ENCODE measurements around the gene CAMTA2. TPM values are rescaled to one million over a fixed set of nuclear protein-coding genes. Genes with fewer than 3 reads are reported as not detected.

Gene CAMTA2
- total RNA-seq, 2 experiments from 2014 or later: 91.5 to 99.0 TPM

DNA sequence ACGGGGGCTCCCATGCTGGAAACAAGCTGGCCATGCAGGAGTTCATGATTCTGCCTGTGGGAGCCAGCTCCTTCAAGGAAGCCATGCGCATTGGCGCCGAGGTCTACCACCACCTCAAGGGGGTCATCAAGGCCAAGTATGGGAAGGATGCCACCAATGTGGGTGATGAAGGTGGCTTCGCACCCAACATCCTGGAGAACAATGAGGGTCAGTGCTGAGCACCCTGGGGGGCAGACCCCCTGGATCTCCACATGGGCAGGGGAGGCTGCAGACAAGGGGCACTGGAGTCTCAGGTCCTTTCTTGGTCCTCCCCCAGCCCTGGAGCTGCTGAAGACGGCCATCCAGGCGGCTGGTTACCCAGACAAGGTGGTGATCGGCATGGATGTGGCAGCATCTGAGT, 32.4 kb downstream of the CAMTA2 start:
- POLR2A ChIA-PET: interaction anchor here (0.7 to 20.8 kb wide), 3 partner anchors 10 to 15 kb away, joined by 3 to 627 read pairs (median 9); partner anchors contain the start of genes RNF167, SLC25A11 and SPAG7
- no peak for DNase-seq
- CTCF ChIA-PET: interaction anchor here (1.2 to 1.6 kb wide), 3 partner anchors 12 to 46 kb away, joined by 3 to 5 read pairs (median 4); partner anchors contain the start of gene SPAG7
- peaks cover 18% of the 10 kb centered on the region for H3K4me1 Mint-ChIP-seq (ENCODE audit: low read depth)
- no peak for ATAC-seq
- H3K27ac Mint-ChIP-seq: no peak overlapping the region
- no peaks in the 10 kb centered on the region for H3K9me3 Mint-ChIP-seq
- intact Hi-C loops (cut with micrococcal nuclease): no loop called here
- no peak for TF ChIP-seq CTCF (IDR thresholded peaks at IDR 0.05)
- H3K4me3 Mint-ChIP-seq: no peak overlapping the region
- no peaks in the 10 kb centered on the region for H3K27me3 Mint-ChIP-seq
- H3K36me3 Mint-ChIP-seq (ENCODE audit: low read depth): peaks cover 3% of the 10 kb centered on the region

DNA sequence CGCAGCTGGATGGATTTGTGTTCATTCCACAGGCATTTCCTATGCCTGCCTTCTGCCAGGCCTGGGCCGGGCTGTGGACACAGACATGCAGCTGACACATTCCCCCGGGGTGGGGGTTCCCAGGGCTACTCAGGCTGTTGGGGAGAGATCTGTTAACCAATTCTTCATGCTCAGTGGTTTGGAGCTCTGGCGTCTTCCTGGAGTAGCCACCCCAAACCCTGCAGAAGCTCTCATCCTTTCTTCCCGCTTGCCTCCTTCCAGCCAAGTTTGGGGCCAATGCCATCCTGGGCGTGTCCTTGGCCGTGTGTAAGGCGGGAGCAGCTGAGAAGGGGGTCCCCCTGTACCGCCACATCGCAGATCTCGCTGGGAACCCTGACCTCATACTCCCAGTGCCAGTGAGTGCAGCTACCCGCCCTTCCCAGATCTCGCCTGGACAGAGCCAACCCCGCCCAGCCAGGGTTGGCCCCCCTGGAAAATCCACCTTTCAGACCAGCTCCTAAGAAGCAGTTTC, 34.0 kb downstream of the CAMTA2 start:
- DNase-seq (no peak), ATAC-seq (no peak)
- POLR2A ChIA-PET: interaction anchor here (1.8 to 20.8 kb wide), 3 partner anchors 10 to 15 kb away, joined by 8 to 627 read pairs (median 14); partner anchors contain the start of genes RNF167, SLC25A11 and SPAG7
- intact Hi-C loops (cut with micrococcal nuclease): no loop called here
- no peak overlapping the region for H3K27ac Mint-ChIP-seq
- TF ChIP-seq CTCF (IDR thresholded peaks at IDR 0.05): no peak
- H3K36me3 Mint-ChIP-seq (ENCODE audit: low read depth): peaks cover 5% of the 10 kb centered on the region
- H3K4me1 Mint-ChIP-seq (ENCODE audit: low read depth): peaks cover 18% of the 10 kb centered on the region
- H3K27me3 Mint-ChIP-seq: no peaks in the 10 kb centered on the region
- no peak overlapping the region for H3K4me3 Mint-ChIP-seq
- H3K9me3 Mint-ChIP-seq: no peaks in the 10 kb centered on the region
- CTCF ChIA-PET: interaction anchor here (1.0 to 2.5 kb wide), 4 partner anchors 8 to 44 kb away, joined by 3 to 9 read pairs (median 4); partner anchors contain the start of gene SPAG7

GRCh38 chr17:4951486-4951885, 36.0 kb downstream of the CAMTA2 start:
- H3K36me3 Mint-ChIP-seq (ENCODE audit: low read depth): peaks cover 16% of the 10 kb centered on the region
- H3K9me3 Mint-ChIP-seq: no peaks in the 10 kb centered on the region
- ChIA-PET POLR2A (interaction anchor here (1.5 to 20.8 kb wide), 5 partner anchors 9 to 43 kb away, joined by 3 to 627 read pairs (median 11); partner anchors contain the start of genes RNF167, SLC25A11 and SPAG7), CTCF (interaction anchor here (0.7 to 2.5 kb wide), 3 partner anchors 16 to 42 kb away, joined by 3 to 9 read pairs (median 4); partner anchors contain the start of gene SPAG7)
- no peak for TF ChIP-seq CTCF (IDR thresholded peaks at IDR 0.05)
- DNase-seq: no peak
- ATAC-seq: no peak
- intact Hi-C loops (cut with micrococcal nuclease): no loop called here
- H3K27ac Mint-ChIP-seq: peak overlapping the region; percentile 97
- peaks cover 18% of the 10 kb centered on the region for H3K4me1 Mint-ChIP-seq (ENCODE audit: low read depth)
- no peaks in the 10 kb centered on the region for H3K27me3 Mint-ChIP-seq
- peak overlapping the region; percentile 97 for H3K4me3 Mint-ChIP-seq

- TF ChIP-seq CTCF (IDR thresholded peaks at IDR 0.05): no peak
- peaks cover 23% of the 10 kb centered on the region for H3K36me3 Mint-ChIP-seq (ENCODE audit: low read depth)
- no peaks in the 10 kb centered on the region for H3K27me3 Mint-ChIP-seq
- intact Hi-C loops (cut with micrococcal nuclease): no loop called here
- CTCF ChIA-PET: interaction anchor here (0.7 to 1.5 kb wide), 4 partner anchors 11 to 42 kb away, joined by 3 to 5 read pairs (median 4); partner anchors contain the start of gene SPAG7
- peaks cover 13% of the 10 kb centered on the region for H3K4me1 Mint-ChIP-seq (ENCODE audit: low read depth)
- ATAC-seq: no peak
- H3K27ac Mint-ChIP-seq: peak within 1 kb of the TSS; percentile 97
- no peaks in the 10 kb centered on the region for H3K9me3 Mint-ChIP-seq
- POLR2A ChIA-PET: interaction anchor here (1.0 to 20.8 kb wide), 8 partner anchors 8 to 129 kb away, joined by 3 to 627 read pairs (median 8); partner anchors contain the start of genes INCA1, KIF1C, RNF167 and SLC25A11
- no peak for DNase-seq
- H3K4me3 Mint-ChIP-seq: peak within 1 kb of the TSS; percentile 97
Measured at GRCh38 chr17:4950746-4951204, 36.7 kb downstream of the CAMTA2 start, which contains the start of gene ENO3. Gene ENO3, plus strand, starts transcription at chr17:4951119. Its CDS starts 711 bp downstream, at chr17:4951830.
